H1 (cell line): ENCODE data around the gene MSI2. TPM values are rescaled to one million over a fixed set of nuclear protein-coding genes. Genes with fewer than 3 reads are reported as not detected.

Experiments
- ATF3 ChIP-seq: IDR thresholded peaks from 2 replicates; pipeline ENCODE4 v1.6.1; 2011; ENCODE audit warnings: low read depth, mild to moderate bottlenecking, low read length; ENCODE audit not compliant: insufficient read depth
- BACH1 ChIP-seq: IDR thresholded peaks from 2 replicates; pipeline ENCODE4 v1.6.1; 2012; ENCODE audit warnings: low read length, improper control_type of control experiment
- CEBPB ChIP-seq: IDR thresholded peaks from 2 replicates; pipeline ENCODE4 v1.6.1; 2012; ENCODE audit warnings: low read depth, low read length
- CHD2 ChIP-seq: IDR thresholded peaks from 2 replicates; pipeline ENCODE4 v1.6.1; 2012; ENCODE audit warnings: low read length, improper control_type of control experiment
- CHD7 ChIP-seq: fragments of 300-600 bp; sonication (generic); IDR thresholded peaks from 2 replicates; pipeline ENCODE4 v1.7.1; 2012; ENCODE audit warnings: low read length, moderate library complexity, mild to moderate bottlenecking, inconsistent platforms; ENCODE audit not compliant: insufficient replicate concordance
- CREB1 ChIP-seq: IDR thresholded peaks from 2 replicates; pipeline ENCODE4 v1.6.1; 2012; ENCODE audit warnings: inconsistent platforms
- KDM5A ChIP-seq: fragments of 200-600 bp; IDR thresholded peaks from 2 replicates; pipeline ENCODE4 v1.7.1; 2012; ENCODE audit warnings: mild to moderate bottlenecking, low read length, inconsistent platforms, mixed read lengths
- MAFK ChIP-seq: IDR thresholded peaks from 2 replicates; pipeline ENCODE4 v1.6.1; 2012; ENCODE audit warnings: low read depth, mild to moderate bottlenecking, improper control_type of control experiment, low read length
- POLR2A ChIP-seq, 2 experiments: IDR thresholded peaks; 1 replicate in 1 of 2; 2 replicates in 1 of 2; pipeline ENCODE4 v1.6.1; 2011; ENCODE audit warnings: low read depth in 2 of 2, low read length in 2 of 2, mild to moderate bottlenecking in 2 of 2; ENCODE audit errors: control extremely low read depth in 1 of 2
- POU5F1 ChIP-seq: IDR thresholded peaks from 2 replicates; pipeline ENCODE4 v1.6.1; 2011; ENCODE audit warnings: low read depth, mild to moderate bottlenecking, low read length, moderate library complexity
- SP2 ChIP-seq: IDR thresholded peaks from 2 replicates; pipeline ENCODE4 v1.6.1; 2012; ENCODE audit warnings: mild to moderate bottlenecking, low read length, inconsistent platforms
- TAF1 ChIP-seq: IDR thresholded peaks from 2 replicates; pipeline ENCODE4 v1.6.1; 2011; ENCODE audit warnings: mild to moderate bottlenecking, low read depth, low read length
- TBP ChIP-seq: IDR thresholded peaks from 2 replicates; pipeline ENCODE4 v1.6.1; 2011; ENCODE audit warnings: low read depth, low read length, improper control_type of control experiment
- ZNF274 ChIP-seq: IDR thresholded peaks from 2 replicates; pipeline ENCODE4 v1.7.0; 2012; ENCODE audit warnings: low read length, borderline replicate concordance; ENCODE audit errors: extremely low read depth
- polyA plus RNA-seq, 7 experiments: library from polyadenylated mRNA; depleted of rRNA in 3 of 7; stranded (reverse) in 5 of 7; unstranded in 2 of 7; fragments of >200 nt in 5 of 7; fragments of 200-250 nt in 2 of 7; gene quantifications; 1 replicate in 5 of 7; 2 replicates in 1 of 7; 4 replicates in 1 of 7; pipeline versions ENCODE4 v1.2.1 to v1.2.3, GENCODE V29; 2011 to 2013; ENCODE audit warnings: missing spikeins in 2 of 7, mixed read lengths in 2 of 7
- total RNA-seq: library from RNA; stranded (reverse); fragmentation: NEBNext Ultra II Directional; extraction: Animal tissue kit (Norgen Biotek cat#: 25700); gene quantifications from 2 replicates; pipeline ENCODE4 v1.2.1, GENCODE V29; 2021

The MSI2 gene
- total and polyA plus RNA-seq, 2 of the 8 experiments (the other 6 are each of a cell fraction or from before 2014, with no cell fraction given) = 36.7 to 80.6 TPM

DNA sequence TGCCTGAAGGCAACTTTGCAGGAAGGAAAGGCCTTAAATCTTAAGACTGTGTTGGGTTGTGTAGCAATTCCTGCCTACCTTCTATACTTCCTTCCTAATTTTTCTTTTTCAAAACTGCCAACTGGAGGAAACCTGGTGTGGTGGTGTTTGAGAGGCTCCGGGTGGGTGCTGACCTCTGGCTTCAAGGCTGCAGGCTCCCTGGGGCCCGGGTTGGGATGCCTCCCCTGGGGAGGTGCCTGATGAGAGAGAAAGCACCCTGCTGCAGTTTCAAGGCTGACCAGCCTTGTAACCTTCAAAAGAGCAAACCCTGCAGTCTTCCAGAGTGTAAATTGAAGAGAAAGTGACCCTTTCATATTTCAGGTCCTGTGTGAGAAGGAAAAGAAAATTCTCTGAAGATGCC, 55.9 kb downstream of the MSI2 start (continued):
- no peak for TF ChIP-seq CHD7
- TF ChIP-seq TBP = no peak
- no peak for TF ChIP-seq MAFK
- no peak for TF ChIP-seq CHD2
- TF ChIP-seq SP2 = no peak
- no peak for TF ChIP-seq TAF1
- no peak for TF ChIP-seq ATF3
- TF ChIP-seq BACH1 = no peak
- no peak for TF ChIP-seq POU5F1
- no peak for TF ChIP-seq POLR2A (IDR thresholded peaks at IDR 0.05; ENCODE audit: control extremely low read depth in 1 of 2, low read depth in 2 of 2, low read length in 2 of 2)
- no peak for TF ChIP-seq KDM5A
- no peak for TF ChIP-seq ZNF274
- TF ChIP-seq CREB1 = no peak
- no peak for TF ChIP-seq CEBPB
